Mucosa of stomach (tissue), 1 donor: Measurements from ENCODE around the gene CPEB1.

Source experiments
- H3K27me3 ChIP-seq: one replicate; pipeline ENCODE4 v1.7.0; 2013; ENCODE audit warnings: mild to moderate bottlenecking, low read length; ENCODE audit not compliant: control insufficient read depth, insufficient read depth
- H3K36me3 ChIP-seq: one replicate; pipeline ENCODE4 v1.7.0; 2013; ENCODE audit warnings: low read length; ENCODE audit not compliant: control insufficient read depth, insufficient read depth
- H3K4me1 ChIP-seq: one replicate; pipeline ENCODE4 v1.7.0; 2013; ENCODE audit warnings: mild to moderate bottlenecking, low read length; ENCODE audit not compliant: control insufficient read depth, insufficient read depth
- H3K4me3 ChIP-seq: one replicate; pipeline ENCODE4 v1.7.0; 2013; ENCODE audit warnings: low read length
- H3K9ac ChIP-seq: one replicate; pipeline ENCODE4 v1.7.0; 2013; ENCODE audit warnings: mild to moderate bottlenecking, low read length, moderate library complexity
- H3K9me3 ChIP-seq: one replicate; pipeline ENCODE4 v1.7.0; 2013; ENCODE audit warnings: mild to moderate bottlenecking, low read length, moderate library complexity; ENCODE audit not compliant: control insufficient read depth
- donor health status: Pancreatic carcinoma.

Gene CPEB1

DNA sequence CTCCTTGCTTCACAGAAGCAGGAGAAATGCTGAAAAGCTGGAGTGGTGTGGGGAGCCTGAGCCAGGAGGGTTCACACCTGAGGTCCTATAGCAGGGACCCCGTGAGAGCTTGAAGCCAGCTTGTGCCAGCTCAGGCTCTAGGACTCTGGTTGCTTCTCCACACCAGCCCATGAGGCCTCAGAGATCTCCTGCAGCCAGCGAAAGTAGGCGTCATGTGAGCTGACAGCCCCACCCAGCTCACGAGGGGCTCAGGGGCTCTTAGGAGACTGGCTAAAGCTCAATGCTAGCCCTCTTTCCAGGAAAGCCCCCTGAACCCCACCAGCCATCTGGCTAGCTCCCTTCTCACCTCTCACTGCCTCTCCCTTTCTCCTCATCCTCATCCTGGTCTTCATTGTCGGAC is 16.9 kb upstream of the CPEB1 start:
- H3K9ac ChIP-seq, result no peak overlapping the region
- H3K4me3 ChIP-seq, result no peak overlapping the region
- no peaks in the 10 kb centered on the region for H3K4me1 ChIP-seq
- H3K36me3 ChIP-seq, result no peaks in the 10 kb centered on the region
- no peaks in the 10 kb centered on the region for H3K9me3 ChIP-seq
- no peaks in the 10 kb centered on the region for H3K27me3 ChIP-seq

DNA sequence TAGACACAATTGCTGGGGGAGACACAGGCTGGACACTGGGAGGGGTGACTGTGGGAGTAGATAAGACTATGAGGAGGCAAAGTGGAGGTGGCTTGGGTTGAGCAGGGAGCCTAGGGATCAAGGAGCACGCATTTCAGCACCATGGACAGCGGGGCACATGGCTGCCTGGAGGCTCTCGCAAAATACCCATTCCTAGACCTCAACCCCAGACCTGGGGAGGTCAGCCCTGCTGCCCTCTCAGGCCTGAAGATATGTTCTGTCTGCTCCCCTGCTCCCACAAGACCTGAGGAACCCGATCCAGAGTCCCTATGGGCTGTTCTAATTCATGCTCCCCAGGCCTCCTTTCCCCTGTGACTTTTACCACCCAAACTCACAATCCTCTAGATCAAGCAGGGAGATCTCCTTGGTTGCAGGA is 16.0 kb upstream of the CPEB1 start:
- Histone ChIP-seq H3K36me3 (no peaks in the 10 kb centered on the region), H3K9ac (no peak overlapping the region)

DNA sequence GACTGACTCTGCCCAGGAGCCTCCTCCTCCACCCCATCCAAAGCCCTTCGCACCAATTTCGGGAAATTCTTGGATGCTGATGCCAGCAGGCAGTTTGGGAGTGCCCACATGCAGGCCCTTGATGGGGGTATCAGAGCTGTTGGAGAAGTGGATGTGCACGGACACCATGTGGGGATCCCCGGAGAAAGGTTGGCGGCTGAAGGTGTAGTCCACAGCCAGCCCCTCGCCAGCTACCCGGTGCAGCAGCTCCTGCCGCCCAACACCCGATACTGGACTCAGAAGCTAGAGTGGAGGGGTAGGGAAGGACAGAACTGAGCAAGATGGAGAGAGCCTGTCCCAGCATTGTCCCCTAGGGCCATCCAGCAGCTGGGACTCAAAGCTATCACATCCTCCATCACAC is 15.5 kb upstream of the CPEB1 start:
- no peaks in the 10 kb centered on the region for H3K27me3 ChIP-seq
- H3K36me3 ChIP-seq, result no peaks in the 10 kb centered on the region
- H3K9ac ChIP-seq, result no peak overlapping the region
- H3K9me3 ChIP-seq, result no peaks in the 10 kb centered on the region
- no peak overlapping the region for H3K4me3 ChIP-seq
- no peaks in the 10 kb centered on the region for H3K4me1 ChIP-seq

More for the DNA sequence above, 16.0 kb upstream of the CPEB1 start:
- H3K4me1 ChIP-seq, result no peaks in the 10 kb centered on the region
- H3K27me3 ChIP-seq, result no peaks in the 10 kb centered on the region
- no peak overlapping the region for H3K4me3 ChIP-seq
- H3K9me3 ChIP-seq, result no peaks in the 10 kb centered on the region

DNA sequence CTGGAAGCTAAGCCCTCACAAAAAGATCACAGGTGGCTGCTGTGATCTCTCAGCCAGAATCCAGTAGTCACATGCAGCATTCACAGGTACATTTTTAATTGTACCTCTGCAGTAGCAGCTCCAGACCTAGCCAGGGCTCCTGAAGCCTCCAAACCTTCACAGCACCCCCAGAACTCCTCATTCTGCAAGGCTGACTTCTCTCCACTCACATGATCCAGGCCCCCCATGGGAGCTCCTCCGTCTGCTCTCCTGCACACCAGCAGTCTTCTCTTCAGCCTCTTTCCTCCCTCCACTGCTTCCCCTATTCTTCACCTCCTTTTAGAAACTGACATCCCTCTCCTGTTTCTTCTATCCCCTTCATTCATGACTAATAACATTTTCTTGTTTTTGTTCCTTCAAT is 13.2 kb upstream of the CPEB1 start:
- no peak overlapping the region for H3K4me3 ChIP-seq
- no peaks in the 10 kb centered on the region for H3K4me1 ChIP-seq
- H3K27me3 ChIP-seq, result no peaks in the 10 kb centered on the region
- H3K9ac ChIP-seq, result no peak overlapping the region
- no peaks in the 10 kb centered on the region for H3K36me3 ChIP-seq
- H3K9me3 ChIP-seq, result no peaks in the 10 kb centered on the region

DNA sequence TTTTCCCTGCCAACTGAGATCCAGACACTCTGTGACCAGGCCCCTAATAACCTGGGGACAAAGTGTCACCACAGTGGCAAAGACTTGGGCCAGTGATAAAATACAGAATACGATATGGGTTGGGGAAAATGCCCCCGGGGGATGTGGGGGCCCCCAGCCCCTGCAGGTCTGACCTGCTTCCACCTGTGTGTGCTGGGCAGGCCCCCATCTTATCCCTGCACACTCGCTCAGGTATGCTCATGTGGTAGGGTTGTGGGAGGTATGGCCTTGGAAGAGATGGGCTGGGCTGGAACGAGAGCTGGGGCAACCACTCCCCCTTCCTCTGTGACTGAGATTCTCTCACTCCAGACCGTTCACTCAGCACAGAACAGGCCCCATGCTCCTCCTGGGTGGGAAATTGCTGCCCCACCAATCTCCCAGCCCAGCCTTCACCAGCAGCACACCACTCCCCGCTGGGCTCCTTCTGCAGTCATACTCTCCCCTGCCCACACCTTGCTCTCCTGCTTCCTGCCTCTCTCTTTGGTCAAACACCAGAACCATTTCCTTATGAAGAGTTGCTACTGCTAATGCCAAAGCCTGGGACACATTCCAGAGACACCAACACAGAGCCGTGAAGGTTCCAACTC is 9.6 kb upstream of the CPEB1 start:
- Histone ChIP-seq H3K9me3 (no peaks in the 10 kb centered on the region), H3K9ac (no peak overlapping the region), H3K4me1 (no peaks in the 10 kb centered on the region), H3K27me3 (no peaks in the 10 kb centered on the region), H3K4me3 (no peak overlapping the region), H3K36me3 (no peaks in the 10 kb centered on the region)

DNA sequence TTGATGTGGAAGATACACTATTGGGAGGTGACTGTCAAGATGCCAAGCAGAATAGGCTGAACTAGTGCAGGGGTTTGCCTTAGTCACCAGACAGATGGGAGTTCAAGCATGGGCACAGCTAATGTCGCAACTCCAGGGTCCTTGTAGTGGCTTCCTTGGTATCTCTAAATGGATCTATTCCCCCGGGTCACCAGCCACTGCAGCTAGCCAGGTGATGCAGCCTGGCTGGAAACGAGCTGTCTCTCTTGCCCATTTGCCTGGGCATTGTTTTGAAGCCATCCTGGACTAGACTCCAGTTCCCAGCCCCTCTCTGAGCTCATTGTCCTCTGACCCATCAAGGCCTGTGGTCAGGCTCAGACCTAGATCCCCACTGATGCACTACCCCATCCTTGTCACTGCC is 8.4 kb upstream of the CPEB1 start:
- Histone ChIP-seq H3K27me3 (no peaks in the 10 kb centered on the region), H3K4me1 (no peaks in the 10 kb centered on the region), H3K9ac (no peak overlapping the region), H3K36me3 (no peaks in the 10 kb centered on the region), H3K9me3 (no peaks in the 10 kb centered on the region), H3K4me3 (no peak overlapping the region)

DNA sequence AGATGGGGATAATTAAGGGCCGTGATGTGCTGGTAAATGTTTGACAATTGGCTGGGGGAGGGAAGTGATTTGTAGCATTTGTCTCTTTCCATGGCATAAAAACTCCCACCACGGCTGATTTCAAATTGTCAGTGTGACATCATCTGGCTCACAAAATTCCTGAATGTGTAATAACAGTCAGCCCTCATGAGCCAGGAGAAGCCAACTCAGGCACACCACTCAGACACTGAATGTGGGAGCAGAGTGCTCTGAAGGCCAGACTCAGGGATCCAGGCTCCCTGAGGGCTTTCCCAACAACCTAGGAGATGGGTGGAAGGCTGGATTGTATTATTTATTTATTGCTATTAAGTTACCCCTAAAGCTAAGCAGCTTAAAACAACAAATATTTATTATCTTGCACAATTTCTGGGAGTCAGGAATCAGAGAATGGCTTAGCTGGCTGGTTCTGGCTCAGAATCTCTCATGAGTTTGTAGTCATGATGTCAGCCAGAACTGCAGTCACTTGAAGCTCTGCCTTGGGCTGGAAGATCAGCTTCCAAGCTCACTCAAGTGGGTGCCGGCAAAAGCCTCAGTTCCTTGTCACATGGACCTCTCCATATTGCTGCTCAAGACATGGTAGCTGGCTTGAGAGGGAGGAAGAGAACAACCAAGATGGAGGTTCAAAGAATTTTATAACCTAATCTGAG is 6.5 kb upstream of the CPEB1 start:
- H3K36me3 ChIP-seq, result no peaks in the 10 kb centered on the region
- H3K9me3 ChIP-seq, result no peaks in the 10 kb centered on the region
- H3K4me1 ChIP-seq, result no peaks in the 10 kb centered on the region
- no peak overlapping the region for H3K4me3 ChIP-seq
- peaks cover 6% of the 10 kb centered on the region for H3K27me3 ChIP-seq
- no peak overlapping the region for H3K9ac ChIP-seq

DNA sequence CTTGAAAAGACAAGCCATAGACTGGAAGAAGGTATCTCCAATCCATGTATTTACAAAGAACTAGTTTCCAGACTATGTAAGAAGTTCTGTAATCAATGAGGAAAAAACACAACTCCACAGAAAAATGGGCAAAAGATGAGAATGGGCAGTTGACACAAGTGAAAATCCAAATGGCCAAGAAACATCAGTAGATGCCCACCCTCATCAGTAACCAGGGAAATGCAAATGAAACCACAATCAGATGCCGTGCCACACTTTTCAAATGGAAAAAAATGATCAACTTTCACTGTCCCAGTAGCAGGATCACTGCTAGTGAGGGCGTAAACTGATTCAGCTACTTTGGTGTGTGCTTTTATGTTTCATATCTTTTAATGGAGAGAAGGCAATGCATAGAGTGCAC is 4.5 kb upstream of the CPEB1 start:
- Histone ChIP-seq H3K4me1 (peaks cover 10% of the 10 kb centered on the region), H3K9me3 (no peaks in the 10 kb centered on the region), H3K9ac (no peak overlapping the region), H3K27me3 (peaks cover 25% of the 10 kb centered on the region), H3K36me3 (no peaks in the 10 kb centered on the region), H3K4me3 (no peak overlapping the region)

DNA sequence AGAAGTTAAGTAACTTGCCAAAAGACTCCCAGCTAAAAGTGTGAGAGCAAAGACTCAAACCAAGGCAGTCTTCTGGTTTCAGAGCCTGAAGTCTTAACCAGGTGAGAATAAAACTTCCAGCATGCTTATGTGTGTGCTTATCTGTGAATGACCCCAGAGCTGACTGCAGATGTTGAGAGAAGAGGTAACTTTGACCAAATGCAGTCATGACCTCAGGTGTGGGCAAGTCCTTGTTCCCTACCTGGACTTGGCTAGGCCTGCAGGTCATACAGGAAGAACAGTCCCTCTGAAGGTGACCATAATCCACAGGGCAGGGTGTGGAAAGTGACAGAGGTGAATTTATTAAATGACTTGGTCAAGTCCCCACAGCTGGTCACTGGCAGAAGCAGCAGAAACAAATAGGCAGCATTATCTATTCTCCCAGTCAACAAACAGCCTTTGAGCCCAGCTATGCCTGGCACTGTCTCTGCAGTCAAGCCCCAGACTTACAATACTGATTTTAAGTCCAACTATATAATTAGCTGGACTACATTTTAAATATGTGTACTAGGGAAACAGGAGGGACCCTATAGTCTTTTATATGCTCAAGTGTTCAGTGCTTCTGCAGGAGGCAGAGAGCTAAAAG is 3.0 kb upstream of the CPEB1 start:
- Histone ChIP-seq H3K36me3 (no peaks in the 10 kb centered on the region), H3K9ac (no peak overlapping the region), H3K4me3 (no peak overlapping the region), H3K9me3 (no peaks in the 10 kb centered on the region), H3K27me3 (peaks cover 36% of the 10 kb centered on the region), H3K4me1 (peaks cover 12% of the 10 kb centered on the region)

DNA sequence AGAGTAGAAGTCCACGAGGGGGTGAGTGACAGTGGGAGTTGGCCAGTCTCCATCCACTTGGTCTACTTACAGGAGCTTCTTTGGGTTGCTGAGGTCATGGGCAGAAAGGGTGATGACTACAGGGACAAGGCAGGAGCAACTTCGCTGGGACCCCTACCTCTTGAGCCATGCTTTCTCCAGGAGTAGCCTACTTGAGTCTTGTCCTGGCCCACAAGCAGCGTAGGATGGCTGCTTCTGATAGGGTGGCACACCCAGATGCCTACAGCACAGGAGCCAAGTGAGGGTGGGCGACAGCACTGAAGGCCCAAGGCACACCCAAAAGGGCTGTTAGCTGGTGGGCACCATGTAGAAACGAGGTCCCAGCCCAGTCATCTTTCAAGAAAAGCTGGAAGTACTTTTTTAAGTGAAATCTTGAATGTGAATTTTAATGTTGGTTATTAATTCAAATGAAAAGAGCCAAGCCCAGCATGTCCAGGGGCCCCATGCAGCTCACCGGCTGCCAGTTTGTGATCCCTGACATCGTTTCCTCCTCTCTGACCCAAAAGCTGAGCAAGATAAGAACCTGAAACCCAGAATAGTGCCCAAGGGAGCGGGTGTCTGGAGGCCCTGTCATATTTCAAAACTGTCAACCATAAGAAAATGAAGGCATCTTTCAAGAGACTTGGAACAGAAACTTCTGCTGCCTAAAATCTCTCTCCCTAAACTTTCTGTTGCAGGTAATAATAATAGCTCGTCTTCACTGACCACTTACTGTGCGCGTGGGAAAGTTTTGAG is 2.2 kb upstream of the CPEB1 start:
- H3K4me3 ChIP-seq, result no peak overlapping the region

DNA sequence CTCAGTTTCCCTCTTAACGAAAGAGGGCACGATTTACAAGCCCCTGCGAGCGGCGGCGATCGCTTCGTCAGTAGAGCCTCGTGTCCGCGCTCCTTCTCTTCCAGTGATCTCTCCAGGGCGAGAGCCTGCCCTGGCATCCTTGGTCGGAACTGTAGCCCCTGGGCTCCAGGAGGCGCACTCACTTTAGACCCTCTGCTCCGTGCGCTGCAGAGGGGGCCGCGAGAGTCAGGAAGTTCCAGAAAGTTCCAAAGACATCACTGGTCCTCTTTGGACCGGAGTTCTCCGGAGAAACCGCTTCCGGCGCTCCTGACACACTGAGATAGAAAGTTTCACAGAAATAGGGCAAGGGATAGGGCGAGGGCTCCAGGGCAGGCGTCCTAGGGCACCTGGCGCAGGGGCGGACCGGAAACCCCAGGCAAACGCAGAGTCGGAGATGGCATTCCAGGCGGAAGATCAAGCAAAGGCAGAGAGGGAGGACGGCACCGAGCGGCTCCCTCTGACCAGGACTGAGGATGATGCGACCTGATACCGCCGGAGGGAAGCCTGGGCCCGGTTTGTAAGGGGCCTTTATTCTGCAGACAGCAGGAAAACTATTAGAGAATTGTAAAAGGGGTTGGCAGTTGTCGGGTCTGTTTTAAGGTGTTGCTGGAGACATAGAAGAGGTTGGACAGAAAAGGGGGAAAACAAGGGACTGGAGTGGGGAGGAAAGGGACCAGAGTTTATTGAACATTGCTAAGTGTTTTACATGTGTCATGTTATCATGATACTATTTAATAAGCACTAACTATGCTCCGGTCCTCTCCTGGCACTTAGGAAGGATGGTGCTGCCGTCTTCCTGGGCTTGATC is 1.3 kb upstream of the CPEB1 start:
- H3K27me3 ChIP-seq, result peaks cover 47% of the 10 kb centered on the region
- H3K36me3 ChIP-seq, result no peaks in the 10 kb centered on the region
- H3K9ac ChIP-seq, result no peak overlapping the region
- peaks cover 12% of the 10 kb centered on the region for H3K4me1 ChIP-seq
- H3K4me3 ChIP-seq, result no peak overlapping the region
- H3K9me3 ChIP-seq, result no peaks in the 10 kb centered on the region

More for the DNA sequence above, 2.2 kb upstream of the CPEB1 start:
- H3K27me3 ChIP-seq, result peaks cover 44% of the 10 kb centered on the region
- no peaks in the 10 kb centered on the region for H3K9me3 ChIP-seq
- H3K9ac ChIP-seq, result no peak overlapping the region
- H3K4me1 ChIP-seq, result peaks cover 12% of the 10 kb centered on the region
- no peaks in the 10 kb centered on the region for H3K36me3 ChIP-seq
